NCI-H526 (cell line): ENCODE results near the gene SRD5A2.

Experiments used
- DNase-seq, 2 experiments: peaks; one replicate each; lab custom pipeline; 2025; lab: John Stamatoyannopoulos, UW

Gene SRD5A2

GRCh38 chr2:31533036-31533435, 47.7 kb downstream of the SRD5A2 start:
- DNase-seq: no peak

GRCh38 chr2:31531101-31531500, 49.6 kb downstream of the SRD5A2 start:
- no peak for DNase-seq

GRCh38 chr2:31529256-31529655, 51.5 kb downstream of the SRD5A2 start:
- no peak for DNase-seq

GRCh38 chr2:31528823-31529222, 51.9 kb downstream of the SRD5A2 start:
- no peak for DNase-seq

GRCh38 chr2:31526946-31527732, 53.6 kb downstream of the SRD5A2 start:
- no peak for DNase-seq

GRCh38 chr2:31525876-31526275, 54.9 kb downstream of the SRD5A2 start:
- no peak for DNase-seq

GRCh38 chr2:31524592-31524991, 56.1 kb downstream of the SRD5A2 start:
- DNase-seq: no peak

- DNase-seq: peak; percentile 40 to 82
Measured at GRCh38 chr2:31523871-31524492, 56.8 kb downstream of the SRD5A2 start.

- DNase-seq: no peak
Measured at GRCh38 chr2:31522786-31523185, 58.0 kb downstream of the SRD5A2 start.

GRCh38 chr2:31517442-31518203, 63.1 kb downstream of the SRD5A2 start:
- DNase-seq: no peak

GRCh38 chr2:31515586-31515985, 65.2 kb downstream of the SRD5A2 start:
- DNase-seq: peak in 1 of 2 experiments; percentile 27

GRCh38 chr2:31513553-31513952, 67.2 kb downstream of the SRD5A2 start:
- DNase-seq: no peak

GRCh38 chr2:31511376-31511775, 69.4 kb downstream of the SRD5A2 start:
- DNase-seq: no peak

- DNase-seq: no peak
Measured at GRCh38 chr2:31505111-31505510, 75.6 kb downstream of the SRD5A2 start.

- no peak for DNase-seq
Measured at GRCh38 chr2:31504311-31504710, 76.4 kb downstream of the SRD5A2 start.

GRCh38 chr2:31496451-31496874, 84.3 kb downstream of the SRD5A2 start:
- DNase-seq: peak; percentile 68 to 81

- DNase-seq: peak; percentile 25 to 59
Measured at GRCh38 chr2:31489339-31489738, 91.4 kb downstream of the SRD5A2 start.

- no peak for DNase-seq
Measured at GRCh38 chr2:31483246-31483645, 97.5 kb downstream of the SRD5A2 start.

GRCh38 chr2:31476511-31477180, 104.1 kb downstream of the SRD5A2 start:
- no peak for DNase-seq

- DNase-seq: no peak
Measured at GRCh38 chr2:31475692-31476091, 105.0 kb downstream of the SRD5A2 start.

- DNase-seq: no peak
Measured at GRCh38 chr2:31474296-31474695, 106.4 kb downstream of the SRD5A2 start.
